ENCODE data around the gene ACAP2. TPM values are rescaled to one million over a fixed set of nuclear protein-coding genes. Genes with fewer than 3 reads are reported as not detected.
"Not testable (repeated sequence)": the region's sequence is repeated elsewhere in the genome, so short reads cannot be mapped to it uniquely, and the experiment has no call there.

The ACAP2 gene
- total and polyA plus RNA-seq, 2 experiments from 2014 or later: 45.6 to 104 TPM

DNA sequence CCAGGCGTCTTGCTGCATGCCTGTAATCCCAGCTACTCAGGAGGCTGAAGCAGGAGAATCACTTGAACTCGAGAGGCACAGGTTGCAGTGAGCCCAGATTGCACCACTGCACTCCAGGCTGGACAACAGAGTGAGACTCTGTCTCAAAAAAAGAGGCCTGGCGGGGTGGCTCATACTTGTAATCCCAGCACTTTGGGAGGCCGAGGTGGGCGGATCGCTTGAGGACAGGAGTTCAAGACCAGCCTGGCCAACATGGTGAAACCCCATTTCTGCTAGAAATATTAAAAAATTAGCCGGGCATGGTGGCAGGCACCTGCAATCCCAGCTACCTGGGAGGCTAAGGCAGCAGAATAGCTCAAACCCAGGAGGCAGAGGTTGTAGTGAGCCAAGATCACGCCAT, 32.3 kb upstream of the ACAP2 start:
- not testable (repeated sequence) for H3K4me3 Mint-ChIP-seq; H3K36me3 Mint-ChIP-seq (ENCODE audit: low read depth); H3F3A ChIP-seq (replicated peaks; ENCODE audit: low read depth); H3K9me2 ChIP-seq (ENCODE audit: insufficient read depth); H3K4me1 Mint-ChIP-seq; H3K27ac Mint-ChIP-seq; H3K79me2 ChIP-seq (replicated peaks; ENCODE audit: insufficient read depth); H4K20me1 ChIP-seq (replicated peaks; ENCODE audit: insufficient read depth); H2AFZ ChIP-seq; H3K27ac ChIP-seq (ENCODE audit: low read depth); H3K9me3 Mint-ChIP-seq; DNase-seq (ENCODE audit: low spot score); H3K27me3 ChIP-seq (ENCODE audit: insufficient read depth); H3K4me2 ChIP-seq; H3K36me3 ChIP-seq (ENCODE audit: insufficient read depth); H3K27me3 Mint-ChIP-seq (ENCODE audit: insufficient read depth, low read depth, poor library complexity); ATAC-seq; H3K4me1 ChIP-seq (ENCODE audit: insufficient read depth); H3K4me3 ChIP-seq

DNA sequence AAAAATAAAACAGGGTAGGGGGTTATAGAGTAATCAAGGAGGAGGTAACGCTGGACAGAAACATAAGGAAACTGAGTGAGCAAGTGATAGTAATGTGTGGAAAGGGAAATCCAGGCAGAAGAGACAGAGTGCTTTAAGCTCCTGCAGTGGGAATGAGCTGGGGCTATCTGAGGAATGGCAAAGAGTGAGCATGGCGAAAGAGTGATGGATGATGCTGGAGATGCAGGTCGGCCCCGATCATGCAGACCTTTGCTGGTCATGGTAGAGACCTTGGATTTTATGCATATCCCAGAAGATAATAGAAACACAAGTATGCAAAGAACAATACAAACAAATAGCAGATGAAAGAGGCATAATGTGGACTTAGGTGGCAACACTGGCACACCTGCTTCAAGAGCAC, 26.0 kb upstream of the ACAP2 start:
- H3K27ac ChIP-seq (ENCODE audit: low read depth): no peak overlapping the region
- H3K4me3 ChIP-seq: no peak overlapping the region
- H2AFZ ChIP-seq: no peak overlapping the region
- H3K4me1 ChIP-seq (ENCODE audit: insufficient read depth): no peaks in the 10 kb centered on the region
- no peaks in the 10 kb centered on the region for H3K79me2 ChIP-seq (replicated peaks; ENCODE audit: insufficient read depth)
- H3K36me3 Mint-ChIP-seq (ENCODE audit: low read depth): no peaks in the 10 kb centered on the region; the same call in 2 of the 3 replicates
- no peak overlapping the region for H3K27ac Mint-ChIP-seq
- no peaks in the 10 kb centered on the region for H3K36me3 ChIP-seq (ENCODE audit: insufficient read depth)
- TF ChIP-seq JUNB (IDR thresholded peaks at IDR 0.05; ENCODE audit: unreplicated experiment): no peak
- H3K9me2 ChIP-seq (ENCODE audit: insufficient read depth): no peaks in the 10 kb centered on the region
- DNase-seq (ENCODE audit: low spot score) (no peak), ATAC-seq (no peak)
- H4K20me1 ChIP-seq (replicated peaks; ENCODE audit: insufficient read depth): no peaks in the 10 kb centered on the region
- H3K9me3 Mint-ChIP-seq: peaks cover 6% of the 10 kb centered on the region
- peaks cover 3% of the 10 kb centered on the region; the same call in 2 of the 3 replicates for H3K4me1 Mint-ChIP-seq
- H3K4me2 ChIP-seq: no peak overlapping the region
- H3K27me3 ChIP-seq (ENCODE audit: insufficient read depth): no peaks in the 10 kb centered on the region
- no peaks in the 10 kb centered on the region for H3F3A ChIP-seq (replicated peaks; ENCODE audit: low read depth)
- no peak overlapping the region for H3K4me3 Mint-ChIP-seq
- H3K27me3 Mint-ChIP-seq (ENCODE audit: insufficient read depth, low read depth, poor library complexity): peaks cover 3% of the 10 kb centered on the region

GRCh38 chr3:195468391-195468776, 25.6 kb upstream of the ACAP2 start:
- Histone ChIP-seq H3K4me3 (no peak overlapping the region), H3F3A (replicated peaks; ENCODE audit: low read depth) (no peaks in the 10 kb centered on the region), H3K27ac (ENCODE audit: low read depth) (no peak overlapping the region), H4K20me1 (replicated peaks; ENCODE audit: insufficient read depth) (no peaks in the 10 kb centered on the region), H3K79me2 (replicated peaks; ENCODE audit: insufficient read depth) (no peaks in the 10 kb centered on the region), H3K36me3 (ENCODE audit: insufficient read depth) (no peaks in the 10 kb centered on the region), H3K27me3 (ENCODE audit: insufficient read depth) (no peaks in the 10 kb centered on the region), H3K9me2 (ENCODE audit: insufficient read depth) (no peaks in the 10 kb centered on the region), H3K4me1 (ENCODE audit: insufficient read depth) (no peaks in the 10 kb centered on the region), H3K4me2 (no peak overlapping the region), H2AFZ (no peak overlapping the region)
- Mint-ChIP-seq H3K27ac (no peak overlapping the region), H3K27me3 (ENCODE audit: insufficient read depth, low read depth, poor library complexity) (peaks cover 3% of the 10 kb centered on the region), H3K4me1 (peaks cover 3% of the 10 kb centered on the region; the same call in 2 of the 3 replicates), H3K36me3 (ENCODE audit: low read depth) (no peaks in the 10 kb centered on the region; the same call in 2 of the 3 replicates), H3K4me3 (no peak overlapping the region), H3K9me3 (peaks cover 6% of the 10 kb centered on the region)
- TF ChIP-seq JUNB (IDR thresholded peaks at IDR 0.05; ENCODE audit: unreplicated experiment) (no peak), ZNF114 (CRISPR knock-in tag; IDR thresholded peaks at IDR 0.05) (no peak), CTCF (conservative IDR thresholded peaks at IDR 0.05; ENCODE audit: low read depth in 2 of 2) (no peak), POLR2AphosphoS5 (IDR thresholded peaks at IDR 0.05; ENCODE audit: low read depth) (no peak), CREB1 (CRISPR knock-in tag; IDR thresholded peaks at IDR 0.05; ENCODE audit: low read depth) (no peak), REST (IDR thresholded peaks at IDR 0.05; ENCODE audit: unreplicated experiment) (no peak), ZNF331 (CRISPR knock-in tag; IDR thresholded peaks at IDR 0.05; ENCODE audit: low read depth) (no peak), NANOG (IDR thresholded peaks at IDR 0.05; ENCODE audit: borderline replicate concordance) (no peak)
- ATAC-seq: no peak
- no peak for DNase-seq (ENCODE audit: low spot score)
